Astrocyte (in vitro differentiated cells and primary cell): ENCODE data around the gene PPFIBP1.

Experiments
- CTCF ChIP-seq: IDR thresholded peaks from 2 replicates; pipeline ENCODE4 v1.5.1; 2011; ENCODE audit warnings: low read depth, mild to moderate bottlenecking, inconsistent platforms, low read length, moderate library complexity; ENCODE audit not compliant: insufficient read depth
- EZH2 ChIP-seq: IDR thresholded peaks from 2 replicates; pipeline ENCODE4 v1.6.1; 2012; ENCODE audit warnings: mild to moderate bottlenecking, low read length, inconsistent platforms; ENCODE audit not compliant: insufficient read depth

- TF ChIP-seq EZH2, result no peak
- TF ChIP-seq CTCF, result no peak
These were observed 17.3 kb upstream of the PPFIBP1 start for GRCh38 chr12:27506645-27507189.
